Adrenal gland (tissue), 5 donors: ENCODE data around the gene RNF141.

ENCODE experiments used
- CTCF ChIP-seq, 6 experiments: fragments of 450-650 bp in 4 of 6; fragments of 200-600 bp in 2 of 6; sonication (generic) in 1 of 6; IDR thresholded peaks; 1 replicate in 5 of 6; 2 replicates in 1 of 6; pipeline versions ENCODE4 v1.5.1 to v1.8.0; 2016 to 2021; ENCODE audit warnings: antibody characterized with exemption in 6 of 6, mild to moderate bottlenecking in 2 of 6, moderate library complexity in 1 of 6
- POLR2A ChIP-seq, 2 donors: fragments of 450-650 bp; IDR thresholded peaks; one replicate each; pipeline ENCODE4 v1.6.1; 2017; ENCODE audit warnings: antibody characterized with exemption in 2 of 2, mild to moderate bottlenecking in 2 of 2, moderate library complexity in 1 of 2
- donor health status: DM: no; HTN: no; CAD: no.

DNA sequence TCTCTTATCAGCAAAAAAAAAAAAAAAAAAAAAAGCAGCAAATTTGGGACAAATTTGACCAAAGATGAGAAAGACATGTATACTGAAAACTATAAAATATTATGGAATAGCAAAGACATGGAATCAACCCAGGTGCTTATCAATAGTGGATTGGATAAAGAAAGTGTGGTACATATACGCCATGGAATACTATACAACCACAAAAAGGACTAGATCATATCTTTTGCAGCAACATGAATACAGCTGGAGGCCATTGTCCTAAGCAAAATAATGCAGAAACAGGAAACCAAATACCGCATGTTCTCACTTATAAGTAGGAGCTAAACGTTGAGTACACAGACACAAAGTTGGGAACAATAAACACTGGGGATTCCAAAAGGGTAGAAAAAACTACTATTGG, 1.8 kb upstream of the RNF141 start:
- no peak for TF ChIP-seq CTCF (IDR thresholded peaks at IDR 0.05)
- TF ChIP-seq POLR2A (IDR thresholded peaks at IDR 0.05): no peak
